Lower leg skin (tissue), 3 donors: Measurements from ENCODE around the gene RITA1.

Experiments used
- POLR2A ChIP-seq, 2 donors: fragments of 450-650 bp; IDR thresholded peaks; one replicate each; pipeline ENCODE4 v1.6.1; 2016 to 2017; ENCODE audit warnings: antibody characterized with exemption in 2 of 2, mild to moderate bottlenecking in 1 of 2, moderate library complexity in 1 of 2
- TF ChIP-seq, protein P1 (sequence below), 3 donors: fragments of 450-650 bp; IDR thresholded peaks; one replicate each; pipeline ENCODE4 v1.5.1; 2016; ENCODE audit warnings: antibody characterized with exemption in 3 of 3, mild to moderate bottlenecking in 3 of 3, moderate library complexity in 2 of 3

DNA sequence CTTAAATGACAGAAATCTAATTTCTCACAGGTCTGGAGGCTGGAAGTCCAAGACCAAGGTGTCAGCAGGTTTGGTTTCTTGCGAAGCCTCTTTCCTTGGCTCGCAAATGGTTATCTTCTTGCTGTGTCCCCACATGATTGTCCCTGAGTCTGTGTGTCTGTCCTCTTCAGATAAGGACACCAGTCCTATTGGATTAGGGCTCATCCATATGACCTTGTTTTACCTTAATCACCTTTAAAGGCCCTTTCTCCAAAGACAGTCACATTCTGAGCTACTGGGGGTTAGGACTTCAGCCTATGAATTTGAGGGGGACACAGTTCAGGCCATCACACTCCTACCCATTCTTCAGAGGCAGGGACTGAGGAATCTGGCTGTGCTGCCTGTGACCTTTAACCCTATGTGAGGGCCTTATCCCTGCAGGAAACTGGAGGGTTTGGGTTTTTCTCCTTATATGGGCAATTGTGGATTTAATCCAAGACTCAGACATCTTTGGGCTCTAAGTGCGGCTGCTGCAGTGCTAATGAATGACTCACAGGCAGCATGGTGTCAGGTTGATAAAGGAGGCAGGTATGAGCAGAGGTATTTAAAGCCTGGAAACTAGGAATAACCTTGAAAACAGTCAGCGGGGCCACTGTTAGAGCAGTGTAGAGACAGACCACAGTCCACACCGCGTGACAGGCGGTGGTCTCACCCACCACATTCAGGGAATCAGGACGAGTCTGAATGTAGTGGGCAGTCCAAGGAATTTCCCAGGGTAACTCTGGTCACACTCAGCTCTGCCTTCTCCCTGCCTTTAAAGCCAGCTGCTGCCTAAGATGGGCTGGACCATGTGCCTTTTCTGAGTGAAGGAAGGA lies 45.9 kb downstream of the RITA1 start:
- TF ChIP-seq, protein P1, sequence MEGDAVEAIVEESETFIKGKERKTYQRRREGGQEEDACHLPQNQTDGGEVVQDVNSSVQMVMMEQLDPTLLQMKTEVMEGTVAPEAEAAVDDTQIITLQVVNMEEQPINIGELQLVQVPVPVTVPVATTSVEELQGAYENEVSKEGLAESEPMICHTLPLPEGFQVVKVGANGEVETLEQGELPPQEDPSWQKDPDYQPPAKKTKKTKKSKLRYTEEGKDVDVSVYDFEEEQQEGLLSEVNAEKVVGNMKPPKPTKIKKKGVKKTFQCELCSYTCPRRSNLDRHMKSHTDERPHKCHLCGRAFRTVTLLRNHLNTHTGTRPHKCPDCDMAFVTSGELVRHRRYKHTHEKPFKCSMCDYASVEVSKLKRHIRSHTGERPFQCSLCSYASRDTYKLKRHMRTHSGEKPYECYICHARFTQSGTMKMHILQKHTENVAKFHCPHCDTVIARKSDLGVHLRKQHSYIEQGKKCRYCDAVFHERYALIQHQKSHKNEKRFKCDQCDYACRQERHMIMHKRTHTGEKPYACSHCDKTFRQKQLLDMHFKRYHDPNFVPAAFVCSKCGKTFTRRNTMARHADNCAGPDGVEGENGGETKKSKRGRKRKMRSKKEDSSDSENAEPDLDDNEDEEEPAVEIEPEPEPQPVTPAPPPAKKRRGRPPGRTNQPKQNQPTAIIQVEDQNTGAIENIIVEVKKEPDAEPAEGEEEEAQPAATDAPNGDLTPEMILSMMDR (IDR thresholded peaks at IDR 0.05) = no peak
- TF ChIP-seq POLR2A (IDR thresholded peaks at IDR 0.05) = no peak
